Left hindlimb (tissue), 1 donor: Measurements from ENCODE around the gene SPRR4.

Source experiments
- DNase-seq: peaks from one replicate; pipeline ENCODE4 v3.0.0-alpha.2; 2018

Gene SPRR4

GRCh38 chr1:152970495-152970894 is at the start of gene SPRR4:
SPRR4 (plus strand) TSS chr1:152970648; CDS start chr1:152971891, 1,243 bp downstream.
- DNase-seq: no peak

GRCh38 chr1:152924191-152924590 is 46.3 kb upstream of the SPRR4 start:
- no peak for DNase-seq

- no peak for DNase-seq
Observed at GRCh38 chr1:152926091-152926490, 44.4 kb upstream of the SPRR4 start.

GRCh38 chr1:152928671-152929070 is 41.8 kb upstream of the SPRR4 start:
- DNase-seq: no peak

- no peak for DNase-seq
Observed at GRCh38 chr1:152932170-152932811, 38.2 kb upstream of the SPRR4 start.

- DNase-seq: no peak
Observed at GRCh38 chr1:152933196-152933595, 37.3 kb upstream of the SPRR4 start.

- no peak for DNase-seq
Observed at GRCh38 chr1:152940614-152941013, 29.8 kb upstream of the SPRR4 start.

- DNase-seq: no peak
Observed at GRCh38 chr1:152941037-152941711, 29.3 kb upstream of the SPRR4 start.

- DNase-seq: no peak
Observed at GRCh38 chr1:152942161-152942560, 28.3 kb upstream of the SPRR4 start.

- no peak for DNase-seq
Observed at GRCh38 chr1:152946248-152946647, 24.2 kb upstream of the SPRR4 start.

GRCh38 chr1:152946651-152947256 is 23.7 kb upstream of the SPRR4 start, which contains the start of gene SPRR5:
SPRR5 (plus strand) TSS chr1:152947206; CDS start chr1:152948555, 1,349 bp downstream.
- DNase-seq: no peak

GRCh38 chr1:152951711-152952110 is 18.7 kb upstream of the SPRR4 start:
- no peak for DNase-seq

- DNase-seq: no peak
Observed at GRCh38 chr1:152953761-152954160, 16.7 kb upstream of the SPRR4 start.

- DNase-seq: no peak
Observed at GRCh38 chr1:152954436-152954835, 16.0 kb upstream of the SPRR4 start.

GRCh38 chr1:152957561-152957960 is 12.9 kb upstream of the SPRR4 start:
- DNase-seq: no peak

- DNase-seq: no peak
Observed at GRCh38 chr1:152959273-152959672, 11.2 kb upstream of the SPRR4 start.

GRCh38 chr1:152959801-152960451 is 10.5 kb upstream of the SPRR4 start:
- DNase-seq: no peak

- no peak for DNase-seq
Observed at GRCh38 chr1:152960452-152961044, 9.9 kb upstream of the SPRR4 start.

GRCh38 chr1:152961226-152961891 is 9.1 kb upstream of the SPRR4 start:
- no peak for DNase-seq

- DNase-seq: no peak
Observed at GRCh38 chr1:152962876-152963415, 7.5 kb upstream of the SPRR4 start.

- no peak for DNase-seq
Observed at GRCh38 chr1:152964536-152964935, 5.9 kb upstream of the SPRR4 start.

GRCh38 chr1:152965853-152966252 is 4.6 kb upstream of the SPRR4 start:
- DNase-seq: no peak
